Uterus (tissue), 2 donors: ENCODE data around the gene ZBTB20.

Source experiments
- POLR2A ChIP-seq, 2 donors: fragments of 450-650 bp; IDR thresholded peaks; one replicate each; pipeline ENCODE4 v1.6.1; 2016; ENCODE audit warnings: antibody characterized with exemption in 2 of 2, mild to moderate bottlenecking in 1 of 2, moderate library complexity in 1 of 2
- TF ChIP-seq, protein P1 (sequence below), 4 experiments: fragments of 200-600 bp in 2 of 4; fragments of 450-650 bp in 2 of 4; sonication (generic) in 2 of 4; IDR thresholded peaks; one replicate each; pipeline ENCODE4 v1.5.1; 2016 to 2019; ENCODE audit warnings: antibody characterized with exemption in 4 of 4, mild to moderate bottlenecking in 2 of 4, moderate library complexity in 1 of 4

DNA sequence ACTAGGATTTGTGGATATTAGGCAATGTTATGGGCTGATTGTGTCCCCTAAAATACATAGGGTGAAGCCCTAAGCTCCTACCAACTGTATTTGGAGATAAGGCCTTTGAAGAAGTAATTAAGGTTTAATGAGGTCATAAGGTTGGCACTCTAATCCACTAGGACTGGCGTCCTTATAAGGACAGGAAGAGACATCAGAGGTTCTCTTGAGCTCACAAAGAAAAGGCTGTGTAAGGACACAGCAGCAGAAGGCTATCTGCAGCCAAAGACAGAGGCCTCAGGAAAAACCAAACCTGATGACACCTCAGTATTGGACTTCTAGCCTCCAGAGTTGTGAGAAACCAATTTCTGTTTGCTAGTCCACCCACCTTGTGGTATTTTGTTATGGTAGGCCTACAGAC lies 416.7 kb downstream of the ZBTB20 start:
- TF ChIP-seq, protein P1, sequence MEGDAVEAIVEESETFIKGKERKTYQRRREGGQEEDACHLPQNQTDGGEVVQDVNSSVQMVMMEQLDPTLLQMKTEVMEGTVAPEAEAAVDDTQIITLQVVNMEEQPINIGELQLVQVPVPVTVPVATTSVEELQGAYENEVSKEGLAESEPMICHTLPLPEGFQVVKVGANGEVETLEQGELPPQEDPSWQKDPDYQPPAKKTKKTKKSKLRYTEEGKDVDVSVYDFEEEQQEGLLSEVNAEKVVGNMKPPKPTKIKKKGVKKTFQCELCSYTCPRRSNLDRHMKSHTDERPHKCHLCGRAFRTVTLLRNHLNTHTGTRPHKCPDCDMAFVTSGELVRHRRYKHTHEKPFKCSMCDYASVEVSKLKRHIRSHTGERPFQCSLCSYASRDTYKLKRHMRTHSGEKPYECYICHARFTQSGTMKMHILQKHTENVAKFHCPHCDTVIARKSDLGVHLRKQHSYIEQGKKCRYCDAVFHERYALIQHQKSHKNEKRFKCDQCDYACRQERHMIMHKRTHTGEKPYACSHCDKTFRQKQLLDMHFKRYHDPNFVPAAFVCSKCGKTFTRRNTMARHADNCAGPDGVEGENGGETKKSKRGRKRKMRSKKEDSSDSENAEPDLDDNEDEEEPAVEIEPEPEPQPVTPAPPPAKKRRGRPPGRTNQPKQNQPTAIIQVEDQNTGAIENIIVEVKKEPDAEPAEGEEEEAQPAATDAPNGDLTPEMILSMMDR (IDR thresholded peaks at IDR 0.05) = no peak
- TF ChIP-seq POLR2A (IDR thresholded peaks at IDR 0.05) = no peak
